ENCODE measurements around the gene CNOT11.
"Not testable (repeated sequence)": the region's sequence is repeated elsewhere in the genome, so short reads cannot be mapped to it uniquely, and the experiment has no call there.

Gene CNOT11

GRCh38 chr2:101238930-101239759 is 13.5 kb upstream of the CNOT11 start:
- peak; percentile 87 for DNase-seq (ENCODE audit: low read depth)
- TF ChIP-seq CTCF (IDR thresholded peaks at IDR 0.05; ENCODE audit: control insufficient read depth, extremely low read depth, insufficient read depth) = no peak
- no peak overlapping the region for H3K4me3 ChIP-seq (ENCODE audit: low read depth, low read length)

- DNase-seq (ENCODE audit: low read depth); H3K4me3 ChIP-seq (ENCODE audit: low read depth, low read length): not testable (repeated sequence)
Measured at GRCh38 chr2:101239760-101240118, 12.9 kb upstream of the CNOT11 start.

- H3K4me3 ChIP-seq (ENCODE audit: low read depth, low read length); DNase-seq (ENCODE audit: low read depth): not testable (repeated sequence)
- peak; percentile 44 for TF ChIP-seq CTCF (IDR thresholded peaks at IDR 0.05; ENCODE audit: control insufficient read depth, extremely low read depth, insufficient read depth)
Measured at GRCh38 chr2:101240694-101241093, 12.0 kb upstream of the CNOT11 start.

- no peak for TF ChIP-seq CTCF (IDR thresholded peaks at IDR 0.05; ENCODE audit: control insufficient read depth, extremely low read depth, insufficient read depth)
- H3K4me3 ChIP-seq (ENCODE audit: low read depth, low read length) = no peak overlapping the region
- DNase-seq (ENCODE audit: low read depth) = no peak
Measured at GRCh38 chr2:101241158-101241557, 11.5 kb upstream of the CNOT11 start.

GRCh38 chr2:101244373-101244772 is 8.3 kb upstream of the CNOT11 start:
- peak; percentile 70 for DNase-seq (ENCODE audit: low read depth)

GRCh38 chr2:101244899-101245298 is 7.8 kb upstream of the CNOT11 start:
- H3K4me3 ChIP-seq (ENCODE audit: low read depth, low read length); DNase-seq (ENCODE audit: low read depth): not testable (repeated sequence)

More at GRCh38 chr2:101244373-101244772, 8.3 kb upstream of the CNOT11 start:
- H3K4me3 ChIP-seq (ENCODE audit: low read depth, low read length) = not testable (repeated sequence)

- H3K4me3 ChIP-seq (ENCODE audit: low read depth, low read length); DNase-seq (ENCODE audit: low read depth): not testable (repeated sequence)
Measured at GRCh38 chr2:101245468-101245867, 7.2 kb upstream of the CNOT11 start.

GRCh38 chr2:101248756-101249155 is 3.9 kb upstream of the CNOT11 start:
- not testable (repeated sequence) for H3K4me3 ChIP-seq (ENCODE audit: low read depth, low read length); DNase-seq (ENCODE audit: low read depth)

- H3K4me3 ChIP-seq (ENCODE audit: low read depth, low read length) = no peak overlapping the region
- no peak for DNase-seq (ENCODE audit: low read depth)
- TF ChIP-seq CTCF (IDR thresholded peaks at IDR 0.05; ENCODE audit: control insufficient read depth, extremely low read depth, insufficient read depth) = no peak
Measured at GRCh38 chr2:101249826-101250225, 2.9 kb upstream of the CNOT11 start.

- not testable (repeated sequence) for DNase-seq (ENCODE audit: low read depth)
- H3K4me3 ChIP-seq (ENCODE audit: low read depth, low read length) = peak overlapping the region; percentile 78
Measured at GRCh38 chr2:101251246-101251781, 1.4 kb upstream of the CNOT11 start.
